Naive B cell (primary cell): ENCODE results near the gene IGSF3. TPM values are rescaled to one million over a fixed set of nuclear protein-coding genes. Genes with fewer than 3 reads are reported as not detected.
A peak's percentile ranks its signal among the peaks of the same experiment; 100 is the strongest.

Source experiments
- ATAC-seq, 2 donors: fragments of 150-1000 bp; cut with Tn5 transposase; 2 replicates each; pipeline ENCODE4 v1.10.0; 2021; ENCODE audit warnings: low read depth in 2 of 2, mild to moderate bottlenecking in 2 of 2, moderate library complexity in 2 of 2
- DNase-seq: peaks from one replicate; pipeline ENCODE4 v3.0.0; 2022
- H3K27ac Mint-ChIP-seq, 6 donors: one replicate each; pipeline ENCODE4 v1.8.0; 2020 to 2022; ENCODE audit warnings: mild to moderate bottlenecking in 6 of 6, mixed read lengths in 6 of 6, moderate library complexity in 5 of 6, inconsistent platforms in 2 of 6
- H3K27me3 Mint-ChIP-seq, 3 donors: one replicate each; pipeline ENCODE4 v1.8.0; 2021 to 2022; ENCODE audit warnings: mixed read lengths in 3 of 3, mild to moderate bottlenecking in 1 of 3
- H3K36me3 Mint-ChIP-seq, 2 donors: one replicate each; pipeline ENCODE4 v1.8.0; 2020 to 2022; ENCODE audit warnings: mixed read lengths in 2 of 2, inconsistent platforms in 1 of 2, mild to moderate bottlenecking in 1 of 2
- H3K4me1 Mint-ChIP-seq, 3 donors: one replicate each; pipeline ENCODE4 v1.8.0; 2020 to 2022; ENCODE audit warnings: mixed read lengths in 3 of 3, inconsistent platforms in 1 of 3, mild to moderate bottlenecking in 1 of 3, moderate library complexity in 1 of 3
- H3K4me3 Mint-ChIP-seq, 8 donors: one replicate each; pipeline ENCODE4 v1.8.0; 2020 to 2022; ENCODE audit warnings: mild to moderate bottlenecking in 8 of 8, mixed read lengths in 8 of 8, moderate library complexity in 8 of 8, inconsistent platforms in 2 of 8
- H3K9me3 Mint-ChIP-seq, 7 donors: one replicate each; pipeline ENCODE4 v1.8.0; 2020 to 2022; ENCODE audit warnings: mixed read lengths in 7 of 7, mild to moderate bottlenecking in 5 of 7, inconsistent platforms in 2 of 7, moderate library complexity in 1 of 7
- polyA plus RNA-seq, 6 donors: library from polyadenylated mRNA; unstranded; fragments of 300-500 nt; fragmentation: Illumina TruSeq; gene quantifications; one replicate each; pipeline ENCODE4 v1.2.3, GENCODE V29; 2021; ENCODE audit warnings: low read depth in 6 of 6

The IGSF3 gene
- polyA plus RNA-seq, result not detected

DNA sequence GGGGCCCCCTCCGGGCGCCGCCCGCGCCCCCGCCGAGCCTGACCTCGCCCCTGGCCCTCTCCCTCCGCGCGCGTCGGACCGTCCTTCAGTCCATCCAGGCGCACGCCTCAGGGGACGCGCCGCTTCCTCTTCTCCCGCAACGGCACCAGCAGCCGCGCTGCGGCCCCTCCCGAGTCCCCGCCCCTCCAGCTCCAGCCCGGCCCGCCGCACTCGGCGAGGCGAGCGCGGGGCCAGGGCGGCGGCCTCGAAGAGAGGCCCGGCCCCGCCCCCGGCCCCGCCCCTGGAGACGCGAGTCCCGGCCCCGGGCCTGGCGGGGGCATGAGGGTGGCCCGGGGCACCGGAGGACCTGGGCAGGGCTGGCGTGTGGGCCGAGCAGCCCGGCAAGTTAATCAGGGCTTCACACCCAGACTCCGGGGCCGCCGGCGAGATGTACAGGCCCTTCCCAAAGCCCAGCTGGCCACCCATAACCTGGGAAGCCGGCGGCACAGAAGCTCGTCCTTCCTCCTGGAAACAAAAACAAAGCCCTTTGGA, at the start of gene IGSF3:
Gene IGSF3, minus strand, starts transcription at position 159 of the 531 bp plus-strand sequence. CDS start 1,407 bp downstream, outside the sequence.
- peaks cover 46 to 76% (median 61%) of the 10 kb centered on the region in 3 donors for H3K27me3 Mint-ChIP-seq
- H3K4me3 Mint-ChIP-seq, result peak within 1 kb of the TSS; percentile 61 to 88 (median 84)
- peak within 1 kb of the TSS in 1 of 6 donors; percentile 38 for H3K27ac Mint-ChIP-seq
- ATAC-seq (peak; percentile 66 to 73), DNase-seq (peak; percentile 19)
- H3K4me1 Mint-ChIP-seq, result peaks cover 9 to 14% (median 11%) of the 10 kb centered on the region in 3 donors
- no peaks in the 10 kb centered on the region for H3K36me3 Mint-ChIP-seq
- H3K9me3 Mint-ChIP-seq, result peaks cover 0 to 3% (median 0%) of the 10 kb centered on the region in 7 donors

DNA sequence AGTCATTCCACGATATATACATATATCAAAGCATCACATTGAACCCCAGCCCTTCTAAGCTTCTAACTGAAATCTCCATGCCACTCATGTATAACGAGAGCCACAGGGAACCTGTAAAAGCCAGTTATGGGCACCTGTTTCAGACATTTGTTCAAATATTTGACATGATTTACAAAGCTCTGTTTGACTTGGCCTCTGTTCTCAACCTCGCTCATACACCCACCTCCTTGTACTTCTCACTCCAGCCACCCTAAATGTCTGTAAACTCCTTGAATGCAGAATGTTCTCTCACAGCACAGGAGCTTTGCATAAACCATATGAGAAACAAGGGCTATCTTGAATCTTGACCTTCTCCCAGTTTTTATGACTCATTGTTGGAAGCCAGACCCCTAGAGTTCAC, 49.8 kb upstream of the IGSF3 start:
- no peak overlapping the region for H3K27ac Mint-ChIP-seq
- DNase-seq (no peak), ATAC-seq (no peak)
- no peaks in the 10 kb centered on the region for H3K36me3 Mint-ChIP-seq
- H3K9me3 Mint-ChIP-seq, result peaks cover 0 to 2% (median 0%) of the 10 kb centered on the region in 7 donors
- H3K4me1 Mint-ChIP-seq, result no peaks in the 10 kb centered on the region
- no peak overlapping the region for H3K4me3 Mint-ChIP-seq
- peaks cover 0 to 5% (median 0%) of the 10 kb centered on the region in 3 donors for H3K27me3 Mint-ChIP-seq

DNA sequence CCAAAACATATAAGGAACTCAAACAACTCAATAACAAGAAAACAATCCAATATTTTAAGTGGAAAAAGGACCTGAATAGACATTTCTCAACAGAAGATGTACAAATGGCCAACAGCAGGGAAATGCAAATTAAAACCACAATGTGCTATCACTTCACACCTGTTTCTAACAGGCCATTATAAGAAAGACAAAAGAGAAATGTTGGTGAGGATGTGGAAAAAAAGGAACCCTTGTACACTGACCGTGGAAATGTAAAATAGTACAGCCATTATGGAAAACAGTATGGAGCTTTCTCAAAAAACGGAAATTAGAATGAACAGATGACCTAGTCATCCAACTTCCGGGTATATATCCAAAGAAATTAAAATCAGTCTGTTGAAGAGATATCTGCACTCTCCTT, 48.9 kb upstream of the IGSF3 start:
- ATAC-seq (no peak), DNase-seq (no peak)
- Mint-ChIP-seq H3K9me3 (peaks cover 0 to 2% (median 0%) of the 10 kb centered on the region in 7 donors), H3K27me3 (peaks cover 0 to 5% (median 0%) of the 10 kb centered on the region in 3 donors), H3K4me3 (no peak overlapping the region), H3K36me3 (no peaks in the 10 kb centered on the region), H3K4me1 (no peaks in the 10 kb centered on the region), H3K27ac (no peak overlapping the region)

DNA sequence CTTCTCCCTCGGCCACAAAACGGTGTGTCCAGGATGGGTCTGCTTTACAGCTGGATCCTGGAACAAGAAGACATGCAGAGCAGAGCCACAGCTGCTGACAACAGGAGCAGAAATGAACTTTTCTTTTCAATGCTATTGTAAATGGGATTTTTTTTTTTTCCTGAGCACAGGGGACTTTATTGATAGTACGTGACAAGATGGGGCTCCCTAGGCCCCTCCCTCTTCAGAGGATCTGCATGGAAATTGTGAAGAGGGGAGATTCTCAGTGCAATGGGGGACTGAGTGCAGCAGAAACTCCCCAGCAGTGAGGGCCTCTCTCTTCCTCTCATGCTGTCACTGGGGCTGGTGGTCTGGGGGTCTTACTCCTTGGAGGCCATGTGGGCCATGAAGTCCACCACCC, 45.9 kb upstream of the IGSF3 start:
- Mint-ChIP-seq H3K27ac (no peak overlapping the region), H3K4me1 (no peaks in the 10 kb centered on the region), H3K27me3 (peaks cover 1 to 9% (median 9%) of the 10 kb centered on the region in 3 donors), H3K36me3 (no peaks in the 10 kb centered on the region), H3K9me3 (peaks cover 0 to 2% (median 0%) of the 10 kb centered on the region in 7 donors), H3K4me3 (no peak overlapping the region)
- no peak for DNase-seq
- no peak for ATAC-seq

DNA sequence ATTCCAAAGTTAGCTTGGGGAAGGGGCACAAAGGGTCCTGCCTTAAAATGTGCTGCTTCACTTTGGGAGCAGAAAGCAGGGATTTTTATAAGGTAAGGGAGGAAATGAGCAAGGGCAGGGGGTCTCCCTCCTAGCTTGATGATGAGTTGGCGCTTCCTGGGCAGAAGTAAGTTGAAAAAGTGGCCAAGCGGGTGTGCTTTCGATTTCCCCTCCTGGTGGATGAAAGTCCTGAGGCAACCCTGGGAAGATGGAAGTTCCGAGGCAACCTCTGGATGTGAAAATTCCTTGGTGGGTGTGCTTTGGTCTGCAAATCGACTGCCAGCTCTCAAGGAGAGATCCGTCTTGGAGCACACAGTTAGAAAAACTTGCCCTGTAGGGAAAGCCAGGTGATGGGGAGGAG, 45.0 kb upstream of the IGSF3 start:
- H3K27me3 Mint-ChIP-seq, result peaks cover 9 to 19% (median 10%) of the 10 kb centered on the region in 3 donors
- H3K4me1 Mint-ChIP-seq, result no peaks in the 10 kb centered on the region
- H3K9me3 Mint-ChIP-seq, result peaks cover 0 to 2% (median 0%) of the 10 kb centered on the region in 7 donors
- H3K4me3 Mint-ChIP-seq, result no peak overlapping the region
- H3K36me3 Mint-ChIP-seq, result no peaks in the 10 kb centered on the region
- no peak for DNase-seq
- no peak overlapping the region for H3K27ac Mint-ChIP-seq
- no peak for ATAC-seq

DNA sequence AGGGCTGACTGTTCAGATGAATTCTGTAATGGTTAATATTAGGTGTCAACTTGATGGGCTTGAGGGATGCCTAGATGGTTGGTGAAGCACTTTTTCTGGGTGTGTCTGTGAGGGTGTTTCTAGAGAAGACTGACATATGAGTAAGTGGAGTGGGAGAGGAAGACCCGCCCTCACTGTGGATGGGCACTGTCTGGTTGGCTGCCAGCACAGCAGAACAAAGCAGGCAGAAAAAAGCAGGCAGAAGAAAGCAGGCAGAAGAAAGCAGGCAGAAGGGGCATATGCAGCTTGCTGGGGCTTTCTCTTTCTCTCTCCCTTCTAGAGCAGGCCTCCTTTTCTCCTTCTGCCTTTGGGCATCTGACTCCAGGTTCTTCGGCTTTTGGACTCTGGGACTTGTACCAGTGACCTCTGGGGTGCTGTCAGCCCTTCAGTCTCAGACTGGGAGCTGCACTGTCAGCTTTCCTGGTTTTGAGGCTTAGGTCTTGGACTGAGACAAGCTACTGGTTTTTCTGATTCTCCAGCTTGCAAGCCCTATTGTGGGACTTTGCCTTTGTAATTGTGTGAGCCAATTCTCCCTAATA, 43.8 kb upstream of the IGSF3 start:
- Mint-ChIP-seq H3K4me1 (no peaks in the 10 kb centered on the region), H3K36me3 (no peaks in the 10 kb centered on the region), H3K27me3 (peaks cover 9 to 26% (median 10%) of the 10 kb centered on the region in 3 donors), H3K27ac (no peak overlapping the region), H3K4me3 (no peak overlapping the region), H3K9me3 (peaks cover 0 to 2% (median 0%) of the 10 kb centered on the region in 7 donors)
- no peak for DNase-seq
- ATAC-seq, result no peak

DNA sequence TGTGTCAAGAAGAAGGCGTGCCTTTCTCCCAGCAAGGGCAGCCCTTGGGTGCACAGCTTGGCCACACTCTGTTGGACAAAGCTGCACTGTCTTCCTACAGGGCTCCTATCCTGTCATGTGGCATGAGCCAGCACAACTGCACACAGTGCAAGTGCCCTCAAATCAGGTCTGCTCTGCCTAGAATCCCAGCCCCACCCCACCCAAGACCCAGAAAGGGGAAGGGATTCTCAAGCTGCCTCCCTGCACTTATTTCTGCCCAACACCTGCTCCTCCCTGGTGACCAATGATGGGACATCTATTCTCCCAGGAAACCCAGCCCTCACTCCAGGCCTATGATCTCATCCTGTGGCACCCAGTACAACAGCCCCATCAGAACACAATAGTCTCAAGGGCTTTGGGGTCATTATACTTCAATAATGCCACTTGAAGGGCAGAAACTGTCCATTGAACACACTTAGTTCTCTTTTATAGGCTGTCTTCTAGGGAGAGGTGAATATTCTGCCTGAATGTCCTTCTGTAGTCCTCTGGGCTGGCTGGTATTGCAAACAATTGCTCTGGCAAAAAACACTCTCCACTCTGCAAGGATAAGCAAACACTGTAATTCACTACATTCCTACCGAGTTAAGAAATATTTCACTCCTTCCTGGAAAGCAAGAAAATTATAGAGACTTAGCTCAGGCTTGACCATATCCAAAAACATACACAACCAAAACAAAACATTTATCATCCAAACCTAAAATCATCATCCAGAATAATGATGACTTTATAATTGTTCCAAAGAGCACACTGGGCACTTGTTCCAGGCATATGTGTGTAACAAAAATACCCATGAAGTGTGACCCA, 43.1 kb upstream of the IGSF3 start:
- no peaks in the 10 kb centered on the region for H3K4me1 Mint-ChIP-seq
- peaks cover 0 to 2% (median 0%) of the 10 kb centered on the region in 7 donors for H3K9me3 Mint-ChIP-seq
- peak overlapping the region in 2 of 6 donors; percentile 57 to 81 for H3K27ac Mint-ChIP-seq
- ATAC-seq (no peak), DNase-seq (no peak)
- no peak overlapping the region for H3K4me3 Mint-ChIP-seq
- no peaks in the 10 kb centered on the region for H3K36me3 Mint-ChIP-seq
- H3K27me3 Mint-ChIP-seq, result peaks cover 9 to 29% (median 10%) of the 10 kb centered on the region in 3 donors

DNA sequence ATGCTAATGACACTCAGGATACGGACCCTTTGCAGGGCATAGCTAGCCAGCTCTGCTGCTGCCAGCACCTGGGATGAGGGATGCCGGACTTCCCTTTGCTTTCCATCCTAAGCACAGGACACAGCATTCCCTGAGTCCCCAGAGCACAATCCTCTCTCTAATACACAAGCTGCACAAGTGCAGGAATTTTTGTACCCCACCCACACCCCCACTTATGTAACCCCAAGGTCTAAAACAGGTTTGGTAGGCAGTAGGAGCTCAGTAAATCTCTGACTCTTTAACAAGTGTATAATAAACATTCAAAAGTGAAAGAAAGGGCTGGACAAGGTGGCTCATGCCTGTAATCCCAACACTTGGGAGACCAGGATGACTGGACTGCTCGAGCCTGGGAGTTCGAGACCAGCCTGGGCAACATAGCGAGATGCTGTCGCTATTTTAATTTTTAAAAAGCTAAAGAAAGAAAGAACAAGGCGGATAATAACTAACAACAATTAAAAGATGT, 42.2 kb upstream of the IGSF3 start:
- Mint-ChIP-seq H3K9me3 (peaks cover 0 to 2% (median 0%) of the 10 kb centered on the region in 7 donors), H3K4me3 (no peak overlapping the region), H3K27me3 (peaks cover 9 to 29% (median 10%) of the 10 kb centered on the region in 3 donors), H3K4me1 (no peaks in the 10 kb centered on the region), H3K27ac (no peak overlapping the region), H3K36me3 (no peaks in the 10 kb centered on the region)
- ATAC-seq, result no peak
- DNase-seq, result no peak

DNA sequence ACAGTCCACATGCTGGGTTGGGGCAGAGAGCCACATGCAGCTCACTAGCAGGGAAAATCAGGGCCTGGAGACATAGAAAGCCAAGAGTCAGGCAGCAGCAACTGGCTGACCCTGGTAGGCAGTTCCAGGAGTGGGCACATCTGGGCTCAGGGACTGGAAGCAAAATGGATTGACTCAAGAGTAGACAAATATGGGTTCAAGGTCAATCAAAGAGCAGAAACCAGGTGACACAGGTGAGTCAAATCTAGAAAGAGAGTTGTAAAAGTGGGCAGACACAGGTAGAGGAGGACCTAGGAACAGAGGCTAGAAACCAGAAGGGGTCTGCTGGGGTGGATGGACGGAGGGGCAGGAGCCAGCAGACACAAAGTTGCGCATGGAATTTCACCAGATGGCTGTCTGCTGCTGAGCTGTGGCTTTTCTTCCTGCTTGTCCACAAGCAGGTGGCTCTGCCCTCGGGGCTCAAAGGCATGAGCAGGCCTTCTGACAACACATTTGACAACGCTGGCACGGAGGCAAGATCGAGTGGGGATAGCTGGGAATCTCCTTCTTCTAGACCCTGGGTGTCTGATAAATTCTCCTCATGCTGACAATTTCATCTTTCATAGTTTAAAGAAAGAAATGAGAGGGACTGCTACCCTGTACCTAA, 40.8 kb upstream of the IGSF3 start:
- H3K9me3 Mint-ChIP-seq, result peaks cover 0 to 2% (median 0%) of the 10 kb centered on the region in 7 donors
- DNase-seq (no peak), ATAC-seq (no peak)
- peaks cover 9 to 29% (median 10%) of the 10 kb centered on the region in 3 donors for H3K27me3 Mint-ChIP-seq
- peaks cover 0 to 5% of the 10 kb centered on the region in 2 donors for H3K36me3 Mint-ChIP-seq
- H3K27ac Mint-ChIP-seq, result no peak overlapping the region
- H3K4me1 Mint-ChIP-seq, result no peaks in the 10 kb centered on the region
- no peak overlapping the region for H3K4me3 Mint-ChIP-seq

DNA sequence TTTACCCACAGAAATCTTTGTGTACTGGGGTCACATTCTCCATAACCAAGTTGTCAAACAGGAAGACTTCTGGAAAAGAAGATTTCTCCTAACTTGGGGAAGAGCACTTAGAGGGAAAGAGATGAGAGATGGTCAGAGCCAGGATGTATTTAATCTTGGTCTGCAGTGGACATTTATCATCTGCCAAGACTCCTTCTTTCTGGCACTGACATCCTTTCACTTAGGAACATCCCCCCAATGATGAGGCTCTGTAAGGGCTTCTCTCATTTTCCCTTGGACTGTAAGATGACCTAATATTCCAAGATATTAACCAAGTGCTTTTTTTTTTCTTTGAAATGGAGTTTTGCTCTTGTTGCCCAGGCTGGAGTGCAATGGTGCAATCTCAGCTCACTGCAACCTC, 39.3 kb upstream of the IGSF3 start:
- Mint-ChIP-seq H3K36me3 (peaks cover 0 to 11% of the 10 kb centered on the region in 2 donors), H3K9me3 (peaks cover 0 to 5% (median 2%) of the 10 kb centered on the region in 7 donors), H3K4me3 (no peak overlapping the region), H3K4me1 (no peaks in the 10 kb centered on the region), H3K27ac (no peak overlapping the region), H3K27me3 (peaks cover 4 to 29% (median 10%) of the 10 kb centered on the region in 3 donors)
- ATAC-seq, result no peak
- DNase-seq, result no peak

DNA sequence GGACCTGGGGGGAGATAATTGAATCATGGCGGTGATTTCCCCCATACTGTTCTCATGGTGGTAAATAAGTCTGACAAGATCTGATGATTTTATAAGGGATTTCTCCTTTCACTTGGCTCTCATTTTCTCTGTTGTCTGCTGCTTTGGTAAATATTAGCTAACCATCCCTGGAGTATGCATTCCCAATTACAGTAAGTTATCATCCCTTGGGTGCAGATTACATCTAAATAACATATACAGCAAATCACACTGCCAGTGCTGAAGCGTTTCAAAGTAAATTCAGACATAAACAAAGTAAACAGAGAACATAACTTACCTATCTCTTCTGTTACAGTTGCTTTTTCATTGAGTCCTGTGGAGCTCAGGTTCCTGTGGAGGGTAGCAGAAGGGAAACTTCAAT, 38.6 kb upstream of the IGSF3 start:
- DNase-seq, result no peak
- Mint-ChIP-seq H3K4me3 (no peak overlapping the region), H3K27me3 (peaks cover 4 to 29% (median 10%) of the 10 kb centered on the region in 3 donors), H3K4me1 (no peaks in the 10 kb centered on the region), H3K27ac (no peak overlapping the region), H3K36me3 (peaks cover 0 to 11% of the 10 kb centered on the region in 2 donors), H3K9me3 (peaks cover 0 to 5% (median 2%) of the 10 kb centered on the region in 7 donors)
- no peak for ATAC-seq

DNA sequence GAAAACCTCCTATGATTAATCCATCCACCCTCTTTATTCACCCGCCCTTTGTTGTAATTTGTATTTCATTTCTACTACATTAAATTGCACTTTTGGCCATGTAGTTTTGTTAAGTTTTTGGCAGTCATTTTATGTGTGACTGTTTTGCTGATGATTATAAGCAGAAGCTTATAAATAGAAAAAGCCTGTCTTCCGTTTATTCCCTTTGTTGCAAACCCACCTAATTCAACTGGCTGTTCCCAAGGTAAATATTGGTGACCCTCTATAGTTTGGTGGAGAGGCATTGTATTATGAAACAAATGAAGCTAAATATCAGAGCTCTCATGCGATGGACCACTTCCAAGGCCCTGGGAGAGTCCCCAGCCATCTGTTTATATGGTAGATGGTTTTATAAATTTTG, 36.7 kb upstream of the IGSF3 start:
- H3K27me3 Mint-ChIP-seq, result peaks cover 0 to 24% (median 10%) of the 10 kb centered on the region in 3 donors
- no peak for DNase-seq

DNA sequence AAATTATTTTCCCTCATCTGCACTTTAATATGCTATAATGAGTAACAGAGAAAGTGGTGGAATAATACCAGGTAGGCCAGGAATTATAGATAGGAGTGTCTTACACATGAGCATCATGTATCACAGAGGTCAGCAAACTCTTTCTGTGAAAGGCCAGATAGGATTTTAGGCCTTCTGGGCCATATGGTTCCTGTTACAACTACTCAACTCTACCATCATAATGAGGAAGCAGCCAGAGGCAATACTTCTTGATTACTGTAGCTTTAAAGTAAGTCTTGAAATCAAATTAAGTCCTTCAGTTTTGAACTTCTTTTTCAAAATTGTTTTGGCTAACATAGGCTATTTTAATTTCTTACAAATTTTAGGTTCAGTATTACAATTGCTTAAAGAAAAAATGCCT, 32.1 kb upstream of the IGSF3 start:
- ATAC-seq, result no peak
- Mint-ChIP-seq H3K9me3 (peaks cover 0 to 3% (median 2%) of the 10 kb centered on the region in 7 donors), H3K4me3 (no peak overlapping the region), H3K36me3 (peaks cover 0 to 11% of the 10 kb centered on the region in 2 donors), H3K27ac (no peak overlapping the region), H3K27me3 (no peaks in the 10 kb centered on the region), H3K4me1 (no peaks in the 10 kb centered on the region)
- DNase-seq, result no peak

More for the DNA sequence above, 36.7 kb upstream of the IGSF3 start:
- H3K4me3 Mint-ChIP-seq, result no peak overlapping the region
- ATAC-seq, result no peak
- H3K36me3 Mint-ChIP-seq, result peaks cover 0 to 11% of the 10 kb centered on the region in 2 donors
- no peaks in the 10 kb centered on the region for H3K4me1 Mint-ChIP-seq
- peaks cover 0 to 5% (median 2%) of the 10 kb centered on the region in 7 donors for H3K9me3 Mint-ChIP-seq
- H3K27ac Mint-ChIP-seq, result no peak overlapping the region
